ENCODE measurements around the gene IP6K1.
"Not testable (repeated sequence)": the region's sequence is repeated elsewhere in the genome, so short reads cannot be mapped to it uniquely, and the experiment has no call there.

IP6K1 gene

DNA sequence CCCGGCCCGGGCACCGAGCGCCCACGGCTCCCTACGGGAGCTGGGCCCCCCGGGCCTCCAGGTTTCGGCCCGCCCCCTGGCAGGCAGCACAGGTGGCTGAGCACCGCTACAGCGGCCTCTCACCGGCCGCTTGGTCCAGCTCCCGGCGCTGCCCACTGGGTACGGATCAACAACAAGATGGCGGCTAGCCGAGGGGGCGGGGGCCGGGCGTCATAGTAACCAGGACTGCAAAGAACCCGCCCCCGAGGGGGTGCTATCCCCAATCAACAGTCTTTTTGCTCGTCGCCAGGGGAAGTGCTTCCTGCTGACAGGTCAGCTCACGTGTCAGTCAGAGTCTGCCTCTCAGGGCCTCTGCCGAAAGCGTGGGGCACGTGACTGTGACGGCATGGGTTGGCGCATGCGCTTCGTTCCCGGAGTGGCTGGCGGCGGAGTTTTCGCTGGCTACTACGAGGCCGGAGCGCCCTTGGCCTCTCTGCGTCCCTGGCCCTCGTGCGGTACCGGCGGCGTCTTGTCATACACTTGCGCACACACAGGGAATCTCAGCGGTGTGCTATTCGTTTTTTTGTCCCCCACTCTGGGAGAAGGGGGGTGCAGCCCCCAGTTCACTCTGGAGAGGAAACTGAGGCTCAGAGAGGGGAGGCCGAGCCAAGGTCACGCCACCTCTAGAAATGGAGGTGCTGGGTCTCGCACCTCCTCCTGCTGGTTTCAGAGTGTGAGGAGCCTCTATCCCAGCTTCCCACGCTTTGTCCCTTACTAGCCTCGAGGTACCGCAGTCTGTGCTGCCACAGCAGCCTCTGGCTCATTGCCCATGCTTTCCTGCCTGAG is at the start of gene IP6K1:
Gene IP6K1, minus strand, starts transcription at position 186 of the 825 bp plus-strand sequence. CDS start 38,502 bp downstream, outside the sequence.
- peak; percentile 98 for DNase-seq

DNA sequence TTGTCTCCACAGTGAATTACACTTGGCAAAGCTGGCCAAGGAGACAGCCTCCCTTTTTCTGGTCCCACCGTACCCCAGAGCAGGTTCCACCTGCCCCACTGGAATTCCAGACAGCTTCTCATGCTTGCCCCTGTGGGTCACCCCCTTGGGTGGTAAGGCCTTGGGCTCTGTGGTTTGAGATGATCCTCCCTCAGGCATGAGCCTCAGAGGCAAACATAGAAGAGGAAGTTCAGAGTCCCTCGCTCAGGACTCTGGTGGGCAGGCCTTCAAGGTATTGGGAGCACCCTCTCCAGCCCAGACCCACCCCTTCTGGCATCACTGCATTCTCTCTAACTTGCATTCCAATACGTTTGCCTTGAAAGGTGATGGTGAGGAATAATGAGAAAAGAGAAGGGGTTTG is 45.0 kb upstream of the IP6K1 start:
- DNase-seq = no peak

DNA sequence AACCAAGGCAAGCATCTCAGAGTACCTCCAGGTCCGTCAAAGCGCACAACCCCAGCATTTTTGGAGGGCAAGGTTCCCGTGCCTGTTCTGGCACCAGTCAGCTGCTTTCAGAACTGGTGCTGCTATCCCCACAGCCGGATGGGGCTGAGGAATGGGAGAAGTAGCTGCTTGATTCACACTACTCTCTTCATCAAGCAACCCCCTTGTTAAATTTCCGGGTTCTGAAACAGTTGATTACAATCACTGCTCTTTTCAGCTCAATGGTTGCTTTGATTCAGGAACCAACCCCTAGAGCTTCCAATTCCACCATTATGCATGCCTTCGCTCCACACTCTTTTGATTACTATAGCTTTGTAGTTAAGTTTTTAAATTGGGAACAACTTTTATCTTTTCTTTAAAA is 39.7 kb upstream of the IP6K1 start:
- DNase-seq = no peak

DNA sequence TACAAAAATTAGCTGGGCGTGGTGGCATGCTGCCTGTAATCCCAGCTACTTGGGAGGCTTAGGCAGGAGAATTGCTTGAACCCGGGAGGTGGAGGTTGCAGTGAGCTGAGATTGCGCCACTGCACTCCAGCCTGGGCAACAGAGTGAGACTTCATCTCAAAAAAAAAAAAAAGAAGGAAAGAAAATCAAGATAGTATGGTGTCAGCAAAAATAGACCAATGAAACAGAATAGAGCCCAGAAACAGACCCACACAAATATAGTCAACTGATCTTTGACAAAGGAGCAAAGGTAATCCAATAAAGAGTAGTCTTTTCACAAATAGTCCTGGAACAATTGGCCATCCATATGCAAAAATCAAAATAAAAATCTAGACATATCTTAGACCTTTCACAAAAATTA is 36.8 kb upstream of the IP6K1 start:
- DNase-seq = not testable (repeated sequence)

DNA sequence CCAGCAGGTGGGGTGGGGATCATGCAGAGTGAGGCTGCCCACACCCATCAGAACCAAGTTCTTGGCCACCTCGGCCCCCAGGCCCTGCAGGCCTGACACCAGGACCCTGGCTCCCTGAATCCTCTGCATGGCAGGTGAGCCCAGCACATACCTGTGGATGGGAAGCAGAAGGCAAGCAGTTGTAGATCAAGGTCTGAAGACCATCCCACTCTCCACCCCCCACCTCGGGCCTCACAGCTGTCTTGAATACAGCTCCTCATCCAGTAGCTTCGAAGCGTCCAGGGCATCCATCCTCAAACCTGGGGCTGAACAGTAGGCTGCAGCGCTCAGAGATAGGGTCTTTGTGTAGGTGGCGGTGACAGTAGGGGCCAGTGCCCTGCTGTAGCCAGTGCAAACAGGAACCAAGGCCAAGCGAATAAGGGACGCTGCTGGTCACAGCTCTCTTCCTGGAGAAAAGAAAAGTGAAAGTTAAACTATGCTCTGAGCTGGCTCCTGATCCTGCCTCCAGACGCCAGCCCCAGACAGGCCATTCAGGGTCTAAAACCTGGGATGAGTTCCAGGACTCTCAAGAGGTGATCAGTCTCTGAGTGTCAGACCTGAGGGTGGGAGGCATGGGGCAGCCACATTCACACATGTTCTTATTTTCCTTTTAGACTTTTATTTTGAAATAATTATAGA is 27.3 kb upstream of the IP6K1 start, which contains the start of gene UBA7:
Gene UBA7, minus strand, starts transcription at position 457 of the 678 bp plus-strand sequence. Its CDS starts 166 bp downstream, at position 291.
- DNase-seq = no peak

DNA sequence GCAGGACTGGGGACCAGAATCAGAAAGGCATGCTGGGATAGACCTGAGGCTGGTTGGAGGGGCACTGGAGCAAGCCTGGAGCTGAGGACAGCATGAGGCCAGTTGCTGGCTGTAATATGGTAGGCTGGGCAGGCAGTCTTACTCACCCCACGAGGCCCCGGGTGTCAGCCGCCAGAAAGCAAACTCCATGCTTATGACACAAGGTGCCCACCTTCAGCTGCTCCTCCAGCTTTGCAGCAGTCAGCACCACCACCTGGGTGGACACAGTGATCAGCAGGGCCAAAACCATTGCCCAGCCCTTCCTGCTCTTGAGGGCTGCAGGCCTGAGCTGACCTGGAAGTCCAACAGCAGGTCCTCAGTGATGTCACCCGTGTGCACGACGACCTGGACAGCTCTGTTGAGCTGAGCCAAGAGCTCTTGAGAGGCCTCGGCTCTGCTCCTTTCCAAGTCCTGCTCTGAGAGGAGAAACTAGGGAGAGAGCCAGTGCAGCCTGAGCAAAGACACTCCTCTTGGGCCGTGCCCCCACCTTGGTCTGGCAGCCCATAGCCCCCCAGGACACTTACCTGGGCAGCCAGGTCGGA is 26.7 kb upstream of the IP6K1 start:
- no peak for DNase-seq

DNA sequence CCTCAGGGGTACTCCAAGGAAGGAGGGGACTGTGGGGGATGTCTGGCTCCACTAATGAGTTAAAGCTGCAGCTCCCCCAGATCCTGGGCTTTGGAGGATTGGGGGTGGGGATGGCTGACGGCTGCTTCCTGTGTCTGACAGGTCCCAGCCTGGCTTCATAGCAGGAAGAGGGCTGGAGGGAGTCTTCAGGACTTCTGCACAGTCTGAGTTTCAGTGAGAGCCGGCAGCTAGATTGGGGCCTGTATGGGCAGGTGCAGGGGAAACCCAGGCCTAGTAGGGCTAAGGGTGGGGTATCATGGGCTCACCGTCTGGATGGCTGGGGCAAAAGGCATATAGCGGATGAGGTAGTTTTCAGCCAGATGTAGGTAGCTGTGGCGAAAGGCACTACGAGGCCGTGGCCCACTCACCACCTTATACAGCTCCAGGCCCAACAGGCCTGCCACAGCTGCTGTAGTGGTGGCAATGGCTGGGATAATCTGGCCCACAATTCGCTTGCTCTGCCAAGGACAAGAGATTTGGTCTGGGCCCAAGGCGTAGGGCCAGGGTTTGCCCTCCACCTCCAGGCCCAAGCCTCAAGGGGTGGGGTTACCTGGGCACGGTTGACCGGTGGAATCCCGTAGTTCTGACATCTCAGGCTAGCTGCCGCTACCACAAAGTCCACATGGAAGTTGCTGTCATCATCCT is 21.2 kb upstream of the IP6K1 start:
- no peak for DNase-seq

DNA sequence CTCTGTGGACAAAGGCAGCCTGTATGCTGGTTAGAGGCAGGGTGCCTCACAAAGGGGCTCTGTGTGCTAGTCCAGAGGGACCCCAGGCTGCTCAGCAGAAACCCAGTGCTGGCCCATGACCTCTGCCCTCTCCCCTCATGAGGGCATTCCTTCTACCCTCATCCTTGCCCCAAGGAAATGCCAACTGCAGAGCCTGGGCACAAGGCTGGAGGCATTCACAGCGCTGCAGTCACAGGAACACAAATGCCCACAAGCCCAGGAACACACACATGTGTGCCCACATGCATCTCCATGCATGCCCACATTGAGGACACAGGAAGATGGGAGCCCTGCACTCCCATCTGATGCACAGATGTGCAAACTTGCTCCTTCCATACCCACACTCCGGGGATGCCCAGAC is 20.5 kb upstream of the IP6K1 start:
- no peak for DNase-seq

DNA sequence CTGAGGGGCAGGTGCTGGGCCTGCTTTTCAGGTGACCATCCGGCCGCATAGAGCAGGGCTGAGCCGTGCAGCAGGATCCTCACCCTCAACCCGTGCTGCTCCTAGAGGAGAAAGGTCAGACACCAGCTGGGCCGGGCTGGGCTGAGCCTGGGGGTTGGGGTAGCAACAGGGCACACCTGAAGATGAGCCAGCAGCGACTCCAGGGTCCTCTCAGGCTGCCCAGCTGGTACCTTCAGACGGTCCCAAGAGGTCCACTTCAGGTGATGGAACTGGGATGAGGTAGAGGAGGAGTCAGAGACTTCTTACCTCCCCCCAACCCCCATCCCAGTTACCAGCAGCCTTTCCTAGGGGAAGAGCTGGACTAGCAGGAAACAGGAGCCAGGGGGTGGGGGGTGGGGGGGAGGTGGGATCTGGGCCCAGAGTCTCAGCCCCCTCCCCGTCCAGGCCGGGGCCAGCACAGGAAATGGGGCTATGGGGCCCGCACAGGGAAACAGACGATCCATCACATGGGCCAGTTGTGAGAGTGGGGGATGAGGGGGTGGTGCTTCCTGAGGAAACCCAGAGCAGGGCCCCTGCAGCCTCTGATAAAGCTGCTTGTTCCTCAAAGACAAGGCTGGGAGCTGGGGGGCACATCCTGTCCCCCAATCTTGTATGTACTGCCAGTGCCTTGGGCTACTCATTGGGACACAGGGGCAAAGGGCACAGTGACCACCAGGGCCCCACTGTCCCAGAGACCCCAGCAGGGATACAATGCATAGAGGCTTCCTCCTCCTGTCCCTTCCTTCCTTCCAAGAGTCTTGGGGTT is 19.8 kb upstream of the IP6K1 start:
- DNase-seq = no peak

DNA sequence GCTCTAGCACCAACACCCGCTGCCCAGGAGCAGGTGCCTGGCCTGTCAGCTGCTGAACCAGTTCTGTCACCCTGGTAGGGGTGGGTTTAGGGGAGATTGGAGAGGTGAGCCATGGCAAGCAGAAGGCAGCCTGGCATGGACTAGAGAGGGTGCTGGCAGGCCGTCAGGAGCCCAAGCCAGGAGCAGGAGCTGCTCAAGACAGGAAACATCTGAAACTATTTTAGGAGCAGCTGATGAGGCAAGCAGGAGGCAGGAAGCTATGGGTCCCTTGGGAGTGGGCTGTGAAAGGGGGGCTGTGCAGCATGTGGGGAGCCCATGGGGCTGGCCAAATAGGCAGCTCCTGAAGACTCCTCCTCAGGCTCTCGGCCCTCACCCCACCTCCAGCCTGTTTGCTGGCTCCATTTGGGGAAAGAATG is 19.0 kb upstream of the IP6K1 start:
- no peak for DNase-seq

DNA sequence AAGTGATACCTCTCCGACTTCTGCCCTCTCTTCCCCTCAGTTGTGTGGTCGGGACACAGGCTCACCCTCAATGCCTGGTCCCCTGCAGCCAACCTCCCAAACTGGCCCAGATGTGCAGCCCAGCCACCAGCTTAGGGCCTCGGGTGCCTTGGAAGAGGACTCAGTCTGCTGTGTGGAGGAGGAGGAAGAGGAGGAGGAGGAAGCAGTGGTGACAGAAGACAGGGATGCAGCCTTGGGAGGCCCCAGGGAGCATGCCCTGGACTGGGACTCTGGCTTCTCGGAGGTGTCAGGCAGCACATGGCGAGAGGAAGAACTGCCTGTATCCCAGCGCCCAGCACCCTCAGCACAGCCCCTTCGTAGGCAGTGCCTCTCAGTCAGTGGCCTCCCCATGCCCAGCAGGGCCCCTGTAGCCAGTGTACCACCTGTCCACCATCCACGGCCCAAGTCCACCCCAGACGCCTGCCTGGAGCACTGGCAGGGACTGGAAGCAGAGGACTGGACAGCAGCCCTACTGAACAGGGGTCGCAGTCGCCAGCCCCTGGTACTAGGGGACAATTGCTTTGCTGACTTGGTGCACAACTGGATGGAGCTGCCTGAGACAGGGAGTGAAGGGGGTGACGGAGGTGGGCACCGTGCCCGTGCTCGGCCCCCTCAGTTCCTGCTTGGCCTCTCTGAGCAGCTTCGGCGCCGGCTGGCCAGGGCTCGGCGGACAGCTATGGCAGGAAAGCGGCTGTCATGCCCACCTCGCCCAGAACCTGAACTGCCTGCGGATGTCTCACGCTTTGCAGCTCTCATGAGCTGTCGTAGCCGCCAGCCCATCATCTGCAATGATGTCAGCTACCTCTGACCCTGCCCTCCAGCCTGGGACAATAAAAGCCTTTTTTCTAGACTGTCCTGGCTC is 18.0 kb upstream of the IP6K1 start:
- DNase-seq = no peak

DNA sequence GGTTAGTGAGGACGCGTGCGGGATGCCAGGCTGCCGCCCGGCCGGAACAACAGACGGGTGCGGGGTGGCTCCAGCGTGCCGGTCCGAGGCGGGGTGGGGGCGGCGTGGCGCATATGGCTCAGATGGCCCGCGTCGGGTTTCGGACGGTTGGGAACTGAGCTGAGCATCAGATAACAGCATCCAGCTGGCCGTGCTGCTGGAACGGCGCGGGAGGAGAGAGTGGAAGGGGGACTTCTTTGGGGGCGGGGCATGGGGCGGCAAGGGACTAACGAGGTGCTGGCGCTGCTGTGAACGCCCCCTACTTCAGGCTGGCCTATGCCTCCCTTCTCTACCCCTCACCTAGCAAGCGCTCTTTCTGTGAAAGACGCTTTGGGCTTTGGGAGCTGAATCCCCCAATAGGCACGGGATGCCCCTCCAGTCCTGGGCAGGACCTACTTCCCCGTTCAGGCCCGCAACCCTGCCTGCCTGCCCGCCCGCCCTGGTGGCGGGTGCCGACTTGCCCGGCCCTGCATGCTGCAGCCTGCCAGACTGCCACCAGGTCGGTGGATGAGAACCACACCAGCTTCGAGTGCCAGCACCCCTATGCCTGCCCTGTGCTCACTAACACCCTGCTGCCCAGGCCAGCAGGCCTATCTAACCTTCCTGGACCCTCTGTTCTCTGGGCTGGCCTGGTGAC is 17.3 kb upstream of the IP6K1 start:
- DNase-seq = peak; percentile 37

DNA sequence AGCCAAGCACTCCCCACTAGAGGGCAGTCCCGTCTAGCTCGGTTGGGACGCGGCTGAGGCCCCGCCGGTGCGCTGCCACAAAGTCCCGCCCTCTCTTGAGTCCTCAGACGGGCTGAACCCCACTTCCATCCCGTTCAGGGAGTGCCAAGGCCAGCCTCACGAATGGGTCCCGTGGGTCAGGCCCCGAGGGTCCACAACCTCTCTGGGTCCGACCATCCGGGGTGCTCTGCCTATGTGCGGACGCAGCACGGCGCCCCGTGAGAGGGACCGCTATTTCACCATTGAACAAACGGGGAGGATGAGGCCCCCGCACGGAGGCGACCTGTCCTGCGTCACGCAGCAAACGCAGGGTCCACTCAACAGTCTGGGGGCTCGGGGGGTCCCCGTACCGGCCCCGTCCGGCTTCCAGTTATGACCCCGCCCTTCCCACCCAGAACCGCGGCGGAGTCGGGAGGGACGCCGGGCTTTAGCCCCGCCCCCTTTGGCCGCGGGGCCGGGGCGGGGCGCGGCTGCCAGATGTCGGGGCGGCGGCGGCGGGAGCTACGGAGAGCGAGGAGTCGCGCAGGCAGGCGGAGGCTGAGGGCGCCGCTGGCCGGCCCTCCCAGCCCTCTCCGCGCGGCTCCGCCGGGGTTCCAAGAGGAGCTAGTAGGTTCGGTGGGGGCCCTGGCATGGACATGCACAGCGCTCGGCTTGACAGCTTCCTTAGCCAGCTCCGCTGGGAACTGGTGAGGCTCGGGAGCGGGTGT is 16.6 kb upstream of the IP6K1 start, which contains the start of gene INKA1:
Gene INKA1, plus strand, starts transcription at position 543 of the 746 bp plus-strand sequence. Its CDS starts 132 bp downstream, at position 675.
- DNase-seq = peak; percentile 87

DNA sequence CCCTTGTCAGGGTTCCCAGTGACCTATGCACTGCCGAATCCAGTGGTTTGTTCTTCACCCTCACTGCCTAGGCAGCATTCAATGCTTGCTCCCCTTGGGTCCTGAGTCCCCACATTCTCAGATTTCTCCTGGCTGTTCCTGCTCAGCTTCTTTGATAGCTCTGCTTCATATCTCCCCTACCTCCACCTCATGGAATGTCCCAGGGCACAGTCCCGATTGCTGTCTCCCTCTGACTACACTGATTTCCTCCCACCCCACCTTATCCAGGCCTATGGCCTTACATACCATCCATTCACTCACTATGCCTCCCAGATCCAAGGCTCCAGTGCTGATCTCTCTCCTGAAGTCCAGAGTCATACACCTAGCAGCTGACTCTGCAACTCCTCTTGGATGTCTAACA is 14.8 kb upstream of the IP6K1 start:
- DNase-seq = no peak

DNA sequence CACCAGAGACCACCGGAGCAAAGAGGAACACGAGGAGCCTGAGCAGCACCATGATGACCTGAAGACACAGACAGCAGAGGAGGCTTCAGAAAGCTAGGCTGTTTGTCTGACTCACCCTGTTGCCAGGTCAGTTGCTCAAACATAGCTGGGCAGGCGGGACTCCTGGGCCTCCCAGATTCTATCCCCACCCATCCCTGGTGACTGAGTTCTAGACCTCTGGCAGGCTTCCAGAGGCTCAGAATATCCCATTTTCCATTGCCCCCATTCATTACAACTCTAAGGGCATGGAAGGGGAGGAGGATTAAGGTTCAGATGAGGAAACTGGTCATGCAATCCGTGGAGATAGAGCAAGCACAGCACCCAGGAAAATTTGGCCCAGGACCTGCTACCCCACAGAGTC is 13.4 kb upstream of the IP6K1 start, which contains the start of gene CDHR4:
Gene CDHR4, minus strand, starts transcription at position 113 of the 400 bp plus-strand sequence. Its CDS starts 61 bp downstream, at position 52.
- DNase-seq = no peak

DNA sequence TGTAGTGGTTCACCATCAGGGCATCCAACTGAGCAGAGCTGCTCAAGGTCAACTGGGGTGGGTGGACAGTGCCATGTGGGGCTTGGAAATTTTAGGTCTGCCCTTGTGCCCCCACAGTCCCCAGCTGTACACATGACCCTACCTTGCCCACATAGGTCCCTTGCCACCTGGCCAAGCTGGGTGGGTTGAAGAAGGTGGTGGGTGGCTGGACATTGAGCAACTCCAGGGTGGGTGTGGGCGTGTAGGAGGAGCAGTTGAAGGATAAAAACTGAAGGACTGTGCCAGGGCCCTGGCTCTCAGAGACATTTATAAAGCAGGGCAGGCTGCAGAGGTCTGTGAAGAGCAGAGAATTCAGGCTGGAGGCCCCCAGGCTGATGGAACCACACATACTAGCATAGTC is 12.8 kb upstream of the IP6K1 start:
- DNase-seq = no peak

DNA sequence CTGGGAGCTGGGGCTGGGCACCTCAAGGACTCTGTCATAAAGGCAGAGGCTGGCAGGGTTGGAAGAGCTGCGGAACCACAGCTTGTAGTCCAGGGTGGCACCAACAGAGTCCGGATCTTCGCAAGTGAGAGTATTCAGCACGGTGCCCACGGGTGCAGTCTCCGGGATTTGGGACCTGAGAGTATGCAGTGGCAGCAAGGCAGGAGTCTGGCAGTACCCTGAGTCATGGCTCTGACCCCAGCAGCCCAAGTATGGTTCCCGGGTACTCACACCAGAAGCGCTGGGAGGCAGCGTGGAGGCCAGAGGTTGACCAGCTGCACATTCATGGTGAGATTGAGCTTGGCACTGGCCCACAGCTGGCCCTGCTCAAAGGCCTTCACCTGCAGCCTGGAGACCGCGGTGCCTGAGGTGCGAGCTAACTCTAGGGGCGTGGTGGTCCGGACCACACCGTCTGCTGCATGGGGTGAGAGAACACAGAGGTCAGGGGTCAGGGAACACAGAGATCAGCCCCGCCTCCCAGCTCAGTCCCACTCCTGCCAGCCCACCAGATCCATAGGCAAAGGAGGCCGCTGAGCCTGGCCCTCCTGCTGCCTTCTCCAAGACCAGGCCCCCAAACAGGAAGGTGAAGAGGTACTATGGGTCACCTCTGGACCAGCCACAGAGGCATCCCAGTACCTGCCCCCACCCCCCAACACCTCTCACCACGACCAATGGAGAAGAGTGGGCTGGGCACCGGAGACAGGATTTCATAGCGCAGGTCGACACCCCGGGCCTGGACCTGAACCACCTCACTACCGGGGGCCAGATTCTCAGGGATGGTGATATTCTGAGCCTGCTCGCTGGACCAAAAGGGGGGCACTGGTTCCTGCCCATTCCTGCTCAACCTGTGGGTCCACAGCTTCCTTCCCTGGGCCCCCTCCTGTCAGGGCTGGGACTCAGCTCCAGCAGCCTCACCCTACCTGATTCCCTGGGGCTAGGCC is 8.9 kb upstream of the IP6K1 start:
- no peak for DNase-seq

DNA sequence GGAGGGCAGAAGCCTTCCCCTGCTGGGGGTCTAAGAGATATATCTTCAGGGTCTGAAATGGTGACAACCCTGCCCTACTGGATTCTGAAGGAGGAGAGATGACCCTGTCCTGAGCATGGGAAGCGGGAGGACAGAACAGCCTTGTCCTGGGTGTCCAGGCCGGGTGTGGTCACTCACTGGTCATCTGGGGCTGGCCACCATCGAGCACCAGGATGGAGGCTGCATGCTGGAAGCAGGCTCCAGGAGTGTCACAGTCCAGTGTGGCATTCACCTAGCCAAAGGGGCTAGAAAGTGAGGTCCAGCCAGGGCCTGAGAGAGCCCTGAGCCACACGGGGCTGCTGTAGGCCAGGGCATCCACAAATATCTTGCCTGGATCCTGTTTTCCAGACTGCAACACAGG is 8.1 kb upstream of the IP6K1 start:
- DNase-seq = no peak
